CD4-positive, alpha-beta memory T cell (primary cell): ENCODE results near the gene EHMT2. TPM values are rescaled to one million over a fixed set of nuclear protein-coding genes. Genes with fewer than 3 reads are reported as not detected.

Experiments
- CTCF ChIA-PET: fragments of 350-600 bp; sonication (Branson Sonifier 250); formaldehyde crosslinking; loops from one replicate; lab custom pipeline; 2021; ENCODE audit warnings: inconsistent platforms; ENCODE audit not compliant: partially characterized antibody; lab: Charles Lee
- POLR2A ChIA-PET: fragments of 350-600 bp; sonication (Branson Sonifier 250); formaldehyde crosslinking; loops from one replicate; lab custom pipeline; 2021; ENCODE audit not compliant: partially characterized antibody; lab: Charles Lee
- DNase-seq, 5 donors: peaks; one replicate each; pipeline versions ENCODE4 v3.0.0 to v3.0.0-alpha.2; 2020 to 2022; ENCODE audit warnings: mixed read lengths in 1 of 5
- H3K27ac ChIP-seq: one replicate; pipeline ENCODE4 v1.7.0; 2013; ENCODE audit warnings: low read depth, low read length
- H3K27me3 ChIP-seq: 2 replicates; pipeline ENCODE4 v1.7.0; 2013; ENCODE audit warnings: mild to moderate bottlenecking, low read length, moderate library complexity; ENCODE audit not compliant: insufficient read depth
- H3K36me3 ChIP-seq: 2 replicates; pipeline ENCODE4 v1.7.0; 2013; ENCODE audit warnings: mild to moderate bottlenecking, low read length, moderate library complexity; ENCODE audit not compliant: insufficient read depth
- H3K4me1 ChIP-seq: 2 replicates; pipeline ENCODE4 v1.7.0; 2013; ENCODE audit warnings: mild to moderate bottlenecking, low read length, moderate library complexity; ENCODE audit not compliant: insufficient read depth
- H3K4me3 ChIP-seq, 2 donors: one replicate each; pipeline ENCODE4 v1.7.0; 2013; ENCODE audit warnings: low read length in 2 of 2, mild to moderate bottlenecking in 1 of 2
- H3K9me3 ChIP-seq, 2 donors: one replicate each; pipeline ENCODE4 v1.7.0; 2013; ENCODE audit warnings: low read length in 2 of 2, control low read depth in 1 of 2; ENCODE audit not compliant: control insufficient read depth in 1 of 2
- H3K27ac Mint-ChIP-seq, 7 donors: one replicate each; pipeline ENCODE4 v1.8.0; 2020 to 2021; ENCODE audit warnings: mixed read lengths in 7 of 7, mild to moderate bottlenecking in 6 of 7, inconsistent platforms in 3 of 7, moderate library complexity in 3 of 7
- H3K27me3 Mint-ChIP-seq, 2 donors: one replicate each; pipeline ENCODE4 v1.8.0; 2020 to 2021; ENCODE audit warnings: mixed read lengths in 2 of 2
- H3K36me3 Mint-ChIP-seq, 2 donors: one replicate each; pipeline ENCODE4 v1.8.0; 2020 to 2021; ENCODE audit warnings: mixed read lengths in 2 of 2, inconsistent platforms in 1 of 2, mild to moderate bottlenecking in 1 of 2
- H3K4me1 Mint-ChIP-seq, 4 donors: one replicate each; pipeline ENCODE4 v1.8.0; 2020 to 2021; ENCODE audit warnings: mixed read lengths in 4 of 4, mild to moderate bottlenecking in 1 of 4
- H3K4me3 Mint-ChIP-seq, 8 donors: one replicate each; pipeline ENCODE4 v1.8.0; 2020 to 2021; ENCODE audit warnings: mixed read lengths in 8 of 8, mild to moderate bottlenecking in 7 of 8, moderate library complexity in 6 of 8, inconsistent platforms in 3 of 8
- H3K9me3 Mint-ChIP-seq, 8 donors: one replicate each; pipeline ENCODE4 v1.8.0; 2020 to 2021; ENCODE audit warnings: mixed read lengths in 8 of 8, mild to moderate bottlenecking in 5 of 8, inconsistent platforms in 3 of 8, moderate library complexity in 1 of 8
- intact Hi-C: fragments of 100-400 bp; cut with micrococcal nuclease; formaldehyde crosslinking; loops from one replicate; pipeline ENCODE4 v1.15.1; 2023
- polyA plus RNA-seq, 2 donors: library from polyadenylated mRNA; unstranded; fragments of 300-500 nt; fragmentation: Illumina TruSeq; gene quantifications; one replicate each; pipeline ENCODE4 v1.2.3, GENCODE V29; 2021
- total RNA-seq, 2 experiments: library from RNA; stranded (reverse); gene quantifications; one replicate each; pipeline ENCODE4 v1.2.3, GENCODE V29; 2021

Gene EHMT2
- total and polyA plus RNA-seq, 4 experiments from 2014 or later: 24.1 to 82.1 (median 63.5) TPM

GRCh38 chr6:31878726-31879125 lies 18.8 kb downstream of the EHMT2 start, which contains the start of gene SLC44A4:
Gene SLC44A4, minus strand, starts transcription at chr6:31878997. Its CDS starts 17 bp downstream, at chr6:31878980.
- DNase-seq: no peak
- Mint-ChIP-seq H3K36me3 (peaks cover 28 to 39% of the 10 kb centered on the region in 2 donors), H3K27me3 (no peaks in the 10 kb centered on the region), H3K9me3 (peaks cover 0 to 2% (median 0%) of the 10 kb centered on the region in 8 donors), H3K27ac (peak within 1 kb of the TSS in 1 of 7 donors; percentile 66), H3K4me1 (peaks cover 0 to 6% (median 2%) of the 10 kb centered on the region in 4 donors), H3K4me3 (no peak within 1 kb of the TSS)
- CTCF ChIA-PET: interaction anchor here (0.7 kb wide), 1 partner anchor 9 kb away, joined by 3 read pairs; no protein-coding TSS in a partner anchor
- H3K9me3 ChIP-seq: no peaks in the 10 kb centered on the region
- intact Hi-C loops: no loop called here
- H3K36me3 ChIP-seq: peaks cover 40% of the 10 kb centered on the region
- no peaks in the 10 kb centered on the region for H3K4me1 ChIP-seq
- H3K4me3 ChIP-seq: no peak within 1 kb of the TSS
- H3K27ac ChIP-seq: no peak within 1 kb of the TSS
- H3K27me3 ChIP-seq: no peaks in the 10 kb centered on the region
- POLR2A ChIA-PET: no interaction called here

- peaks cover 0 to 2% (median 0%) of the 10 kb centered on the region in 8 donors for H3K9me3 Mint-ChIP-seq
Observed at GRCh38 chr6:31878222-31878621, 19.3 kb downstream of the EHMT2 start.

DNA sequence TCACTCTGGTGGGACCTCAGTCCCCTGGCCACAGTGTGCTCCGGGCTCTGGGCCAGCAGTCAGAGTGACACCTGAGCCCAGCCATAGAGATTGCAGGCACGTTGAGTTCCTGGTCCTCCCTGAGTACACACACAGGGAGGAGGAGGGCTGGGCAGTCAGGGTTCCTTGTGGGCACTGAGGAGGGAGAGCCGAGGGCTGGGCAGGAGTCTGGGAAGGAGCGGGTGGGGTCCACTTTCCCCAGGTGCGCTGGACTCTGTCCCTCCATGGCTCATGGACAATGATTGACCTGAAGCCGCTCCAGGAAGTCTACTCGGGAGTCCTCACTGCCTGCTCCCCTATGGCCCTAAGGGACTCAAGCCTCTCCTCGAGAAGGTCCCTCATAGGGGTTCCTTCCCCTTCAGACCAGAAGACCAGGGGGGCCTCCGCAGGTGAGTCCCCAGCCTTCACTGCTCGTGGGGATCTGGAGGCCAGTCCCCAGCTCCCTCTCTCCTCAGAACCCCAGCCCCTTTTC lies 19.8 kb downstream of the EHMT2 start:
- ChIA-PET POLR2A (no interaction called here), CTCF (interaction anchor here (0.7 kb wide), 1 partner anchor 10 kb away, joined by 3 read pairs; no protein-coding TSS in a partner anchor)

More at GRCh38 chr6:31878222-31878621, 19.3 kb downstream of the EHMT2 start:
- Mint-ChIP-seq H3K4me1 (peaks cover 0 to 6% (median 2%) of the 10 kb centered on the region in 4 donors), H3K27ac (peak overlapping the region in 1 of 7 donors; percentile 66), H3K36me3 (peaks cover 28 to 35% of the 10 kb centered on the region in 2 donors), H3K4me3 (no peak overlapping the region), H3K27me3 (no peaks in the 10 kb centered on the region)
- Histone ChIP-seq H3K9me3 (no peaks in the 10 kb centered on the region), H3K27me3 (no peaks in the 10 kb centered on the region), H3K4me1 (no peaks in the 10 kb centered on the region), H3K36me3 (peaks cover 35% of the 10 kb centered on the region), H3K4me3 (no peak overlapping the region), H3K27ac (no peak overlapping the region)
- no peak for DNase-seq
- CTCF ChIA-PET: interaction anchor here (0.7 kb wide), 1 partner anchor 9 kb away, joined by 3 read pairs; no protein-coding TSS in a partner anchor
- POLR2A ChIA-PET: no interaction called here
- intact Hi-C loops: no loop called here

GRCh38 chr6:31877125-31877650 lies 20.3 kb downstream of the EHMT2 start:
- ChIA-PET POLR2A (no interaction called here), CTCF (interaction anchor here (3.2 kb wide), 1 partner anchor 11 kb away, joined by 18 read pairs; no protein-coding TSS in a partner anchor)
- Mint-ChIP-seq H3K27ac (peak overlapping the region in 1 of 7 donors; percentile 36), H3K4me1 (peaks cover 0 to 6% (median 2%) of the 10 kb centered on the region in 4 donors), H3K9me3 (peaks cover 0 to 2% (median 0%) of the 10 kb centered on the region in 8 donors), H3K36me3 (peaks cover 21 to 24% of the 10 kb centered on the region in 2 donors), H3K27me3 (no peaks in the 10 kb centered on the region), H3K4me3 (no peak overlapping the region)
- H3K27ac ChIP-seq: no peak overlapping the region
- H3K9me3 ChIP-seq: no peaks in the 10 kb centered on the region
- H3K27me3 ChIP-seq: no peaks in the 10 kb centered on the region
- H3K4me3 ChIP-seq: no peak overlapping the region
- no peaks in the 10 kb centered on the region for H3K4me1 ChIP-seq
- intact Hi-C loops: no loop called here
- H3K36me3 ChIP-seq: peaks cover 25% of the 10 kb centered on the region
- no peak for DNase-seq

More for the DNA sequence above, 19.8 kb downstream of the EHMT2 start:
- Mint-ChIP-seq H3K36me3 (peaks cover 24 to 30% of the 10 kb centered on the region in 2 donors), H3K27ac (no peak overlapping the region), H3K4me1 (peaks cover 0 to 6% (median 2%) of the 10 kb centered on the region in 4 donors), H3K27me3 (no peaks in the 10 kb centered on the region), H3K4me3 (no peak overlapping the region), H3K9me3 (peaks cover 0 to 2% (median 0%) of the 10 kb centered on the region in 8 donors)
- Histone ChIP-seq H3K4me3 (no peak overlapping the region), H3K9me3 (no peaks in the 10 kb centered on the region), H3K36me3 (peaks cover 30% of the 10 kb centered on the region), H3K4me1 (no peaks in the 10 kb centered on the region), H3K27ac (no peak overlapping the region), H3K27me3 (no peaks in the 10 kb centered on the region)
- intact Hi-C loops: no loop called here
- DNase-seq: no peak

- peaks cover 0 to 3% of the 10 kb centered on the region in 2 donors for H3K27me3 Mint-ChIP-seq
- Histone ChIP-seq H3K36me3 (peaks cover 20% of the 10 kb centered on the region), H3K4me1 (no peaks in the 10 kb centered on the region), H3K4me3 (no peak overlapping the region), H3K27me3 (no peaks in the 10 kb centered on the region), H3K9me3 (no peaks in the 10 kb centered on the region), H3K27ac (no peak overlapping the region)
- intact Hi-C loops: no loop called here
- H3K9me3 Mint-ChIP-seq: no peaks in the 10 kb centered on the region
- ChIA-PET CTCF (interaction anchor here (1.5 to 3.2 kb wide), 2 partner anchors 12 to 186 kb away, joined by 3 to 18 read pairs; no protein-coding TSS in a partner anchor), POLR2A (no interaction called here)
- H3K36me3 Mint-ChIP-seq: peaks cover 14 to 19% of the 10 kb centered on the region in 2 donors
- no peak for DNase-seq
- no peak overlapping the region for H3K4me3 Mint-ChIP-seq
- no peak overlapping the region for H3K27ac Mint-ChIP-seq
- peaks cover 0 to 6% (median 4%) of the 10 kb centered on the region in 4 donors for H3K4me1 Mint-ChIP-seq
Observed at GRCh38 chr6:31876357-31876756, 21.1 kb downstream of the EHMT2 start.

GRCh38 chr6:31875877-31876276 lies 21.6 kb downstream of the EHMT2 start:
- no peak for DNase-seq
- H3K4me1 ChIP-seq: no peaks in the 10 kb centered on the region
- Mint-ChIP-seq H3K36me3 (peaks cover 9 to 14% of the 10 kb centered on the region in 2 donors), H3K27me3 (peaks cover 0 to 3% of the 10 kb centered on the region in 2 donors), H3K27ac (peak overlapping the region in 2 of 7 donors; percentile 61 to 73), H3K9me3 (no peaks in the 10 kb centered on the region), H3K4me3 (no peak overlapping the region), H3K4me1 (peaks cover 0 to 8% (median 6%) of the 10 kb centered on the region in 4 donors)
- CTCF ChIA-PET: interaction anchor here (1.0 to 3.2 kb wide), 3 partner anchors 8 to 185 kb away, joined by 3 to 18 read pairs (median 3); no protein-coding TSS in a partner anchor
- POLR2A ChIA-PET: no interaction called here
- H3K27me3 ChIP-seq: no peaks in the 10 kb centered on the region
- no peaks in the 10 kb centered on the region for H3K9me3 ChIP-seq
- peaks cover 15% of the 10 kb centered on the region for H3K36me3 ChIP-seq
- H3K27ac ChIP-seq: no peak overlapping the region
- intact Hi-C loops: no loop called here
- H3K4me3 ChIP-seq: no peak overlapping the region
